H9 (cell line): ENCODE results near the gene MPC1. TPM values are rescaled to one million over a fixed set of nuclear protein-coding genes. Genes with fewer than 3 reads are reported as not detected.

Source experiments
- DNase-seq: peaks from one replicate; pipeline ENCODE4 v3.0.0-alpha.2; 2017
- H2AFZ ChIP-seq: one replicate; pipeline ENCODE4 v1.6.1; 2013; ENCODE audit warnings: mild to moderate bottlenecking, low read length, control low read depth, moderate library complexity
- H2AK5ac ChIP-seq: 2 replicates; pipeline ENCODE4 v1.6.1; 2013; ENCODE audit warnings: low read length, control low read depth, mixed read lengths; ENCODE audit not compliant: insufficient read length
- H2BK120ac ChIP-seq: one replicate; pipeline ENCODE4 v1.6.1; 2013; ENCODE audit warnings: low read depth, mild to moderate bottlenecking, low read length, control low read depth, inconsistent platforms; ENCODE audit not compliant: poor library complexity, severe bottlenecking
- H2BK12ac ChIP-seq: 2 replicates; pipeline ENCODE4 v1.6.1; 2013; ENCODE audit warnings: low read length, control low read depth, mixed read lengths, low read depth; ENCODE audit not compliant: insufficient read length
- H2BK15ac ChIP-seq: 2 replicates; pipeline ENCODE4 v1.6.1; 2013; ENCODE audit warnings: low read depth, low read length, control low read depth
- H2BK20ac ChIP-seq: one replicate; pipeline ENCODE4 v1.6.1; 2013; ENCODE audit warnings: low read depth, mild to moderate bottlenecking, low read length, control low read depth, inconsistent platforms; ENCODE audit not compliant: poor library complexity, severe bottlenecking
- H2BK5ac ChIP-seq: 2 replicates; pipeline ENCODE4 v1.6.1; 2013; ENCODE audit warnings: low read length, control low read depth, mixed read lengths; ENCODE audit not compliant: insufficient read length
- H3K14ac ChIP-seq: 2 replicates; pipeline ENCODE4 v1.6.1; 2013; ENCODE audit warnings: low read length, control low read depth; ENCODE audit not compliant: insufficient read depth
- H3K18ac ChIP-seq: 2 replicates; pipeline ENCODE4 v1.6.1; 2013; ENCODE audit warnings: low read depth, mild to moderate bottlenecking, mixed read lengths, low read length, control low read depth; ENCODE audit not compliant: insufficient read length
- H3K23ac ChIP-seq: 2 replicates; pipeline ENCODE4 v1.6.1; 2013; ENCODE audit warnings: low read length, control low read depth, mixed read lengths, low read depth; ENCODE audit not compliant: insufficient read length
- H3K23me2 ChIP-seq: 2 replicates; pipeline ENCODE4 v1.6.1; 2013; ENCODE audit warnings: low read depth, mild to moderate bottlenecking, mixed read lengths, low read length, control low read depth; ENCODE audit not compliant: insufficient read length, poor library complexity, severe bottlenecking
- H3K27ac ChIP-seq: 2 replicates; pipeline ENCODE4 v1.5.1; 2013; ENCODE audit warnings: low read length, control low read depth, mixed read lengths, low read depth; ENCODE audit not compliant: insufficient read length
- H3K27me3 ChIP-seq: 2 replicates; pipeline ENCODE4 v1.6.1; 2013; ENCODE audit warnings: low read length, control low read depth, inconsistent platforms; ENCODE audit not compliant: insufficient read depth
- H3K4ac ChIP-seq: 2 replicates; pipeline ENCODE4 v1.6.1; 2013; ENCODE audit warnings: low read depth, mild to moderate bottlenecking, control low read depth, inconsistent platforms, low read length, moderate library complexity
- H3K4me1 ChIP-seq: 2 replicates; pipeline ENCODE4 v1.6.1; 2013; ENCODE audit warnings: low read length, control low read depth, inconsistent platforms; ENCODE audit not compliant: insufficient read depth
- H3K4me2 ChIP-seq: 2 replicates; pipeline ENCODE4 v1.6.1; 2013; ENCODE audit warnings: low read length, control low read depth, mixed read lengths; ENCODE audit not compliant: insufficient read length, insufficient read depth
- H3K56ac ChIP-seq: 2 replicates; pipeline ENCODE4 v1.6.1; 2013; ENCODE audit warnings: low read depth, mild to moderate bottlenecking, mixed read lengths, low read length, control low read depth; ENCODE audit not compliant: insufficient read length
- H3K79me1 ChIP-seq: 2 replicates; pipeline ENCODE4 v1.6.1; 2013; ENCODE audit warnings: low read depth, mild to moderate bottlenecking, moderate library complexity, low read length, control low read depth, inconsistent platforms; ENCODE audit not compliant: insufficient read depth, poor library complexity, severe bottlenecking
- H3K79me2 ChIP-seq: 2 replicates; pipeline ENCODE4 v1.6.1; 2013; ENCODE audit warnings: low read length, control low read depth, inconsistent platforms; ENCODE audit not compliant: insufficient read depth
- H3K9ac ChIP-seq: 2 replicates; pipeline ENCODE4 v1.6.1; 2013; ENCODE audit warnings: low read length, control low read depth, mixed read lengths; ENCODE audit not compliant: insufficient read length; ENCODE audit errors: extremely low read depth
- H3K9me3 ChIP-seq: one replicate; pipeline ENCODE4 v1.6.1; 2013; ENCODE audit warnings: low read depth, low read length, inconsistent platforms; ENCODE audit not compliant: control insufficient read depth
- H3T11ph ChIP-seq: one replicate; pipeline ENCODE4 v1.6.1; 2013; ENCODE audit warnings: mild to moderate bottlenecking, low read length, control low read depth, inconsistent platforms
- H4K20me1 ChIP-seq: one replicate; pipeline ENCODE4 v1.6.1; 2013; ENCODE audit not compliant: control insufficient read depth, insufficient read length, insufficient read depth
- H4K5ac ChIP-seq: 2 replicates; pipeline ENCODE4 v1.6.1; 2013; ENCODE audit warnings: low read depth, mild to moderate bottlenecking, mixed read lengths, low read length, control low read depth; ENCODE audit not compliant: insufficient read length
- H4K8ac ChIP-seq: replicated peaks from 2 replicates; pipeline ENCODE4 v1.6.1; 2013; ENCODE audit warnings: low read length, control low read depth, mixed read lengths, low read depth; ENCODE audit not compliant: insufficient read length
- H4K91ac ChIP-seq: 2 replicates; pipeline ENCODE4 v1.6.1; 2013; ENCODE audit warnings: low read depth, mild to moderate bottlenecking, moderate library complexity, mixed read lengths, low read length, control low read depth; ENCODE audit not compliant: insufficient read length
- H3K27ac Mint-ChIP-seq, 3 experiments: 2 replicates in 2 of 3; 3 replicates in 1 of 3; pipeline ENCODE4 v1.8.0; 2020 to 2021; ENCODE audit warnings: mixed read lengths in 3 of 3, mild to moderate bottlenecking in 1 of 3, moderate library complexity in 1 of 3
- H3K27me3 Mint-ChIP-seq: 2 replicates; pipeline ENCODE4 v1.8.0; 2021; ENCODE audit warnings: low read depth, mild to moderate bottlenecking, moderate library complexity, mixed read lengths
- H3K36me3 Mint-ChIP-seq, 3 experiments: 2 replicates in 2 of 3; 3 replicates in 1 of 3; pipeline ENCODE4 v1.8.0; 2020 to 2021; ENCODE audit warnings: low read depth in 3 of 3, mixed read lengths in 3 of 3; ENCODE audit not compliant: insufficient read depth in 1 of 3
- H3K4me1 Mint-ChIP-seq, 2 experiments: 2 replicates each; pipeline ENCODE4 v1.8.0; 2020; ENCODE audit warnings: mixed read lengths in 2 of 2
- H3K4me3 Mint-ChIP-seq, 2 experiments: 2 replicates in 1 of 2; 3 replicates in 1 of 2; pipeline ENCODE4 v1.8.0; 2020 to 2021; ENCODE audit warnings: mild to moderate bottlenecking in 2 of 2, mixed read lengths in 2 of 2, moderate library complexity in 1 of 2
- H3K9me3 Mint-ChIP-seq, 2 experiments: 2 replicates in 1 of 2; 3 replicates in 1 of 2; pipeline ENCODE4 v1.8.0; 2020; ENCODE audit warnings: mild to moderate bottlenecking in 2 of 2, mixed read lengths in 2 of 2, moderate library complexity in 1 of 2
- WGBS: extraction: QIAGEN DNeasy Blood & Tissue Kit; methylation state at CpG from one replicate; pipeline ENCODE4 v1.1.7; 2013; ENCODE audit warnings: missing lambda C conversion rate, low lambda C conversion rate, mixed read lengths; ENCODE audit not compliant: insufficient read length; ENCODE audit errors: extremely low coverage; 5-methylcytosine and 5-hydroxymethylcytosine counted together
- total RNA-seq: library from RNA; stranded (reverse); gene quantifications from 2 replicates; pipeline ENCODE4 v1.2.1, GENCODE V29; 2021
- TF ChIP-seq, protein P1 (sequence below): fragments of 200-600 bp; sonication (generic); conservative IDR thresholded peaks from 3 replicates; pipeline ENCODE4 v1.8.0; 2021; ENCODE audit warnings: antibody characterized with exemption, mild to moderate bottlenecking

The MPC1 gene
- total RNA-seq, 1 experiment from 2014 or later: 10.0 TPM

DNA sequence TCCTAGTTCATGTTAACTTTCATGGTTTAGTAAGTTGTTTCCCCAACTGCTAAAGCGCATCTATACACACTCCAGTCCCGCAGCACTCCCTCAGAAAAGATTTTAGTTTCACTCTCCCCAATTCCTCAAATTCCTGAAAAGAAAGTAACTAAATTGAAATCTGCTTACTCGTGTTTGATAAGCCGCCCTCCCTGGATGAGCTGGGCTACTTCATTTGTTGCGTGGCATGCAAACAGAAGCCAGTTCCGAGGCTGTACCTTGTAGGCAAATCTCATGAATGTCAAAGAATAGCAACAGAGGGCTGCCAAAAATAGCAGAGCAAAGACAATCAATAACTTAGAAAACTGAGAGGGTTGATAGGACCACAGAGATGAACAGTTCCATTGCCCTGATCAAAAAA, 16.9 kb downstream of the MPC1 start:
- Histone ChIP-seq H4K8ac (no peak overlapping the region), H2AFZ (no peak overlapping the region)
- H3K27ac Mint-ChIP-seq: peak overlapping the region; percentile 95 to 98 (median 97)

More for the DNA sequence above, 16.9 kb downstream of the MPC1 start:
- H3K4ac ChIP-seq: no peak overlapping the region
- peaks cover 4% of the 10 kb centered on the region; the same call in 1 of the 2 replicates for H3K4me1 ChIP-seq
- Mint-ChIP-seq H3K4me1 (peaks cover 46 to 51% of the 10 kb centered on the region in 2 experiments), H3K36me3 (no peaks in the 10 kb centered on the region; a peak in 1 of 7 replicates), H3K4me3 (peak overlapping the region; percentile 34 to 78), H3K27me3 (no peaks in the 10 kb centered on the region), H3K9me3 (no peaks in the 10 kb centered on the region)
- H3K27ac ChIP-seq: peak overlapping the region; percentile 96
- H2BK12ac ChIP-seq: peak overlapping the region; percentile 82
- no peak overlapping the region for H2BK15ac ChIP-seq
- peak overlapping the region; percentile 76 for H3K4me2 ChIP-seq
- H3T11ph ChIP-seq: no peak overlapping the region
- H4K20me1 ChIP-seq: no peaks in the 10 kb centered on the region
- whole genome bisulfite sequencing: no CpG with 5 or more reads among the region's 6 CpGs
- peaks cover 5% of the 10 kb centered on the region for H3K23me2 ChIP-seq
- peak overlapping the region; percentile 14 for H2BK120ac ChIP-seq
- no peaks in the 10 kb centered on the region for H3K27me3 ChIP-seq
- no peak overlapping the region for H3K9ac ChIP-seq
- H3K9me3 ChIP-seq: no peaks in the 10 kb centered on the region
- H4K5ac ChIP-seq: no peak overlapping the region
- peak overlapping the region; percentile 90 for H2BK20ac ChIP-seq
- no peak for DNase-seq
- TF ChIP-seq, protein P1, sequence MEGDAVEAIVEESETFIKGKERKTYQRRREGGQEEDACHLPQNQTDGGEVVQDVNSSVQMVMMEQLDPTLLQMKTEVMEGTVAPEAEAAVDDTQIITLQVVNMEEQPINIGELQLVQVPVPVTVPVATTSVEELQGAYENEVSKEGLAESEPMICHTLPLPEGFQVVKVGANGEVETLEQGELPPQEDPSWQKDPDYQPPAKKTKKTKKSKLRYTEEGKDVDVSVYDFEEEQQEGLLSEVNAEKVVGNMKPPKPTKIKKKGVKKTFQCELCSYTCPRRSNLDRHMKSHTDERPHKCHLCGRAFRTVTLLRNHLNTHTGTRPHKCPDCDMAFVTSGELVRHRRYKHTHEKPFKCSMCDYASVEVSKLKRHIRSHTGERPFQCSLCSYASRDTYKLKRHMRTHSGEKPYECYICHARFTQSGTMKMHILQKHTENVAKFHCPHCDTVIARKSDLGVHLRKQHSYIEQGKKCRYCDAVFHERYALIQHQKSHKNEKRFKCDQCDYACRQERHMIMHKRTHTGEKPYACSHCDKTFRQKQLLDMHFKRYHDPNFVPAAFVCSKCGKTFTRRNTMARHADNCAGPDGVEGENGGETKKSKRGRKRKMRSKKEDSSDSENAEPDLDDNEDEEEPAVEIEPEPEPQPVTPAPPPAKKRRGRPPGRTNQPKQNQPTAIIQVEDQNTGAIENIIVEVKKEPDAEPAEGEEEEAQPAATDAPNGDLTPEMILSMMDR: no peak
- no peaks in the 10 kb centered on the region for H3K79me2 ChIP-seq
- H3K23ac ChIP-seq: no peak overlapping the region
- H3K56ac ChIP-seq: no peak overlapping the region
- peak overlapping the region; percentile 70 for H3K18ac ChIP-seq
- H3K79me1 ChIP-seq: no peaks in the 10 kb centered on the region
- H2BK5ac ChIP-seq: peak overlapping the region; percentile 36
- no peak overlapping the region for H3K14ac ChIP-seq
- H4K91ac ChIP-seq: no peak overlapping the region
- H2AK5ac ChIP-seq: no peak overlapping the region
